ENCODE measurements around the gene LPP. TPM values are rescaled to one million over a fixed set of nuclear protein-coding genes. Genes with fewer than 3 reads are reported as not detected.

The LPP gene
- polyA plus RNA-seq, 1 experiment = 76.3 TPM

GRCh38 chr3:188272481-188273372 lies 118.8 kb downstream of the LPP start:
- ChIA-PET CTCF (interaction anchor here (1.7 to 6.1 kb wide), 2 partner anchors 532 to 681 kb away, joined by 3 to 45 read pairs; no protein-coding TSS in a partner anchor), POLR2A (interaction anchor here (0.5 to 1.2 kb wide), 5 partner anchors 9 to 527 kb away, joined by 3 to 6 read pairs (median 5); partner anchors contain the start of genes BCL6 and LPP)
- no peak for TF ChIP-seq CTCF (IDR thresholded peaks at IDR 0.05; ENCODE audit: low read depth, low read length)
- peak; percentile 70 for DNase-seq (ENCODE audit: low read depth, low spot score)
- Histone ChIP-seq H3K9me3 (ENCODE audit: control insufficient read depth, insufficient read depth, low read length) (no peaks in the 10 kb centered on the region), H3K27ac (ENCODE audit: low read depth, low read length) (peak overlapping the region; percentile 93), H3K27me3 (ENCODE audit: control insufficient read depth, insufficient read depth, low read length) (no peaks in the 10 kb centered on the region), H3K4me3 (ENCODE audit: low read depth, low read length) (no peak overlapping the region)

GRCh38 chr3:188274249-188274915 lies 120.4 kb downstream of the LPP start:
- no peaks in the 10 kb centered on the region for H3K27me3 ChIP-seq (ENCODE audit: control insufficient read depth, insufficient read depth, low read length)
- no peak overlapping the region for H3K4me3 ChIP-seq (ENCODE audit: low read depth, low read length)
- no peak for TF ChIP-seq CTCF (IDR thresholded peaks at IDR 0.05; ENCODE audit: low read depth, low read length)
- H3K9me3 ChIP-seq (ENCODE audit: control insufficient read depth, insufficient read depth, low read length) = no peaks in the 10 kb centered on the region
- POLR2A ChIA-PET = interaction anchor here (0.7 kb wide), 1 partner anchor 25 kb away, joined by 3 read pairs; no protein-coding TSS in a partner anchor
- CTCF ChIA-PET = interaction anchor here (1.2 to 1.4 kb wide), 2 partner anchors 533 to 680 kb away, joined by 3 to 4 read pairs; no protein-coding TSS in a partner anchor
- no peak for DNase-seq (ENCODE audit: low read depth, low spot score)
- H3K27ac ChIP-seq (ENCODE audit: low read depth, low read length) = no peak overlapping the region

- TF ChIP-seq CTCF (IDR thresholded peaks at IDR 0.05; ENCODE audit: low read depth, low read length) = no peak
- Histone ChIP-seq H3K4me3 (ENCODE audit: low read depth, low read length) (no peak overlapping the region), H3K27me3 (ENCODE audit: control insufficient read depth, insufficient read depth, low read length) (no peaks in the 10 kb centered on the region), H3K27ac (ENCODE audit: low read depth, low read length) (no peak overlapping the region), H3K9me3 (ENCODE audit: control insufficient read depth, insufficient read depth, low read length) (no peaks in the 10 kb centered on the region)
- CTCF ChIA-PET = interaction anchor here (0.7 kb wide), 1 partner anchor 136 kb away, joined by 3 read pairs; no protein-coding TSS in a partner anchor
- POLR2A ChIA-PET = no interaction called here
- no peak for DNase-seq (ENCODE audit: low read depth, low spot score)
These were observed 122.4 kb downstream of the LPP start for GRCh38 chr3:188276375-188276774.

- no peak overlapping the region for H3K27ac ChIP-seq (ENCODE audit: low read depth, low read length)
- CTCF ChIA-PET = interaction anchor here (1.7 to 1.8 kb wide), 2 partner anchors 538 to 676 kb away, joined by 5 to 6 read pairs; no protein-coding TSS in a partner anchor
These were observed 124.9 kb downstream of the LPP start for GRCh38 chr3:188278717-188279324.

More at GRCh38 chr3:188278717-188279324, 124.9 kb downstream of the LPP start:
- no peaks in the 10 kb centered on the region for H3K9me3 ChIP-seq (ENCODE audit: control insufficient read depth, insufficient read depth, low read length)
- no peak overlapping the region for H3K4me3 ChIP-seq (ENCODE audit: low read depth, low read length)
- no peaks in the 10 kb centered on the region for H3K27me3 ChIP-seq (ENCODE audit: control insufficient read depth, insufficient read depth, low read length)
- DNase-seq (ENCODE audit: low read depth, low spot score) = no peak
- TF ChIP-seq CTCF (IDR thresholded peaks at IDR 0.05; ENCODE audit: low read depth, low read length) = no peak
- POLR2A ChIA-PET = no interaction called here
